ENCODE results near the gene LGI1. TPM values are rescaled to one million over a fixed set of nuclear protein-coding genes. Genes with fewer than 3 reads are reported as not detected.

Gene LGI1
- total RNA-seq (2014; rRNA removed; shearing (Covaris generic)) = not detected in 2 replicates

DNA sequence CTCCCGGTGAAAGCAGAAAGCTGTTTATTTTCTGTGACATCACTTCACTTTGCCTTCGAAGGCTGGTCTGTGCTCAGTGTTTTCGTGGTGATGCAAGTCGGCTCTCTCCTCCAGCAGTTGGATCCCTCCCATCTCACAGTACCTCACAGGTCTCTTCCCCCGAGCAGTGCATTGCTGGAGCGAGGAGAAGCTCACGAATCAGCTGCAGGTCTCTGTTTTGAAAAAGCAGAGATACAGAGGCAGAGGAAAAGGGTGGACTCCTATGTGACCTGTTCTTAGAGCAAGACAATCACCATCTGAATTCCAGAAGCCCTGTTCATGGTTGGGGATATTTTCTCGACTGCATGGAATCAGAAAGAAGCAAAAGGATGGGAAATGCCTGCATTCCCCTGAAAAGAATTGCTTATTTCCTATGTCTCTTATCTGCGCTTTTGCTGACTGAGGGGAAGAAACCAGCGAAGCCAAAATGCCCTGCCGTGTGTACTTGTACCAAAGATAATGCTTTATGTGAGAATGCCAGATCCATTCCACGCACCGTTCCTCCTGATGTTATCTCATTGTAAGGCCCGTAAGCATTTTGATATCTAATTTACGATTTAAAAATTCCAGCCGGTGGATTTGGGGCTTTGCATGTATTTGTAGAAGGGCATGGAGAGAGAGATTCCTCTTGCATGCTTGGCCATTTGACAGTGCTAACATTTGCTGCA, at the start of gene LGI1:
Gene LGI1 (plus strand): TSS at position 136 of the 707 bp plus-strand sequence. CDS start 209 bp downstream, at position 345.
- no peak for DNase-seq (ENCODE audit: low spot score)

DNA sequence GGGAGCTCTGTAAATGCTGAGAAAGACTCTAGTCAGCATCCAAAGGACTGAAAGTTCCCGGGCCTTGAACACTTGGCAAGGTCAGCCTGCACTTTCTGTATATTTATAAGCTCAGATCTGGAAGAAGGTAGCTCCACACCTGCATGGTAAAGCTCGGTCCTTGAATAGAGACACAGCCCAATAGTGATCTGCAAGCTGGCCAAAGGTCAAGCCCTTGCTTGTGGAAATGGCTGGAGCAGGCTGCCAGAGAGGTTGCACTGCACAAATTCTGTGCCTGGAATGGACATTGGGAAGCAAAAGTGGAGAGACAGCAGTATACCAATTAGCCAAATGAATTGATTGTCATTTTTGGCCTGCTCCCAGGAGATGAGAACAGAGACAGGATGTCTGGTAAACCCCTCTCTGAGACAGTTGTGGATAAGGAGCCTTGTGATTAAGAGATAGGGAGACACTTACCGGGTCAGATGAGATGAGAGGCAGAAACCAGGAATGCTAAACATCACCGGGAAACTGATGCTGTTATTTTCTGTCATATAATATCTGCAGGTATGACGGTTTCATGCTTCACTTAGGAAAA, 47.3 kb upstream of the LGI1 start:
- DNase-seq (ENCODE audit: low spot score) = no peak

DNA sequence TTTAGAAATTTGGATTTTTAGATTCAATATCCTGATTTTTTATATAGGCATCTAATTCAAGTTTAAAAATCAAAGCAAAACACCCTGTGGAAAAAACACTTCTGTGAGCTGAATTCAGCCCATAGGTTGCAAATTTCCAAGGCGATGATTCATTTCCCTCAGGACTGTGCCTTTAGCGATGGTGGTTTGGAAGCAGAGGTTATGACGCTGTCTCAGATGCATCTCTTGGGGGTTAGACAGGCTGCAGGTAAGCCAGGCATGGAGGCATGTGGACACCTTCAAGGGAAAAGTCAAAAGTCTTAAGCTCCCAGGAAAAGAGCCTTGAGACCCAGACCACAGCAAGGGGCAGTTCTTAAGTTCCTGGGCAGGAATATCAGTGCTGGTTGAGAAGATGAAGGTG, 45.8 kb upstream of the LGI1 start:
- peak; percentile 23 for DNase-seq (ENCODE audit: low spot score)

DNA sequence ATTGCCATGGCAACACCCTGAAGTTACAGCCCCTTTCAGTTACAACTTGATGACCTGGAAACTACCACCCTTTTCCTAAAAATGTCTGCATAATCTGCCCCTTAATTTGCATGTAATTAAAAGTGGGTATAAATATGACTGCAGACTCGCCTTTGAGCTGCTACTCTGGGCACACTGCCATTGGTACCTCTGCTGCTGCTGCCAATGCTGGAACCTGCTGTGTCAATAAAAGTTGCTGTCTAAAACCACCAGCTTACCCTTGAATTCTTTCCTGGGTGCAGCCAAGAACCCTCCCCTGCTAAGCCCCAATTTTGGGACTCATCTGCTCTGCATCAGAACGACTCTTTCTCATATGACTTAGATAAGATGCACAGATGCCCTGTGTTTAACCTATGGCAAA, 45.1 kb upstream of the LGI1 start:
- no peak for DNase-seq (ENCODE audit: low spot score)

DNA sequence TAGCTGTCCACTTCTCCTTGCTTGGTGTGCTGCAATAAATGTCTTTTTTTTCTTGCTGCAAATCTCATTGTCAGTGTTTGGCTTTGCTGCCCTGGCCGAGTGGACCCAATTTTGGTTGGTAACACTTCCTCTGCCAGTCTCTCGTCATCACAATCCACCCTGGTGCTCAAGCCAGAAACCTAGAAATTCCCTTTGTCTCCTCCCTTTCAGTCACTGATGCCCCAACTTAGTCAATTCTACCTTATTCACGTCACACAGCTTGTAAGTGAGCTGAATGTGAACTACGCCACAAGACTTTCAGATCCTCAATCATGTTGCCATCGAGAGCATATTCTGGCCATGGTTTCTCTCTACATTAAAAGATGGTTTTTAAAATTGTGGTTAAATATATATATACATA, 42.4 kb upstream of the LGI1 start:
- DNase-seq (ENCODE audit: low spot score) = no peak

DNA sequence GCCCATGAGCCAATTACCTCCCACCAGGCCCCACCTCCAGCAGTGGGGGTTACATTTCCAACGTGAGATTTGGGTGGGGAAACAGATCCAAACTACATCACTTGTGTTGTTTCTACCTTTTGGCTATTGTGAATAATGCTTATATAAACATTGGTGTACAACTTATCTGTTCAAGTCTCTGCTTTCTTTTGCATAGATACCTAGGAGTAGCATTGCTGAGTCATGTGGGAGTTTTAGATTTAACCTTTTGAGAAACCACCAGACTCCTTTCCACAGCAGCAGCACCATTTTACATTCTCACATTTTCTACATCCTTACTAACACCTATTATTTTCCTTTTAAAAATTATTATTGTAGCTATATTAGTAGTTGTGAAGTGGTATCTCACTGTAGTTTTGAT, 41.0 kb upstream of the LGI1 start:
- DNase-seq (ENCODE audit: low spot score) = no peak

DNA sequence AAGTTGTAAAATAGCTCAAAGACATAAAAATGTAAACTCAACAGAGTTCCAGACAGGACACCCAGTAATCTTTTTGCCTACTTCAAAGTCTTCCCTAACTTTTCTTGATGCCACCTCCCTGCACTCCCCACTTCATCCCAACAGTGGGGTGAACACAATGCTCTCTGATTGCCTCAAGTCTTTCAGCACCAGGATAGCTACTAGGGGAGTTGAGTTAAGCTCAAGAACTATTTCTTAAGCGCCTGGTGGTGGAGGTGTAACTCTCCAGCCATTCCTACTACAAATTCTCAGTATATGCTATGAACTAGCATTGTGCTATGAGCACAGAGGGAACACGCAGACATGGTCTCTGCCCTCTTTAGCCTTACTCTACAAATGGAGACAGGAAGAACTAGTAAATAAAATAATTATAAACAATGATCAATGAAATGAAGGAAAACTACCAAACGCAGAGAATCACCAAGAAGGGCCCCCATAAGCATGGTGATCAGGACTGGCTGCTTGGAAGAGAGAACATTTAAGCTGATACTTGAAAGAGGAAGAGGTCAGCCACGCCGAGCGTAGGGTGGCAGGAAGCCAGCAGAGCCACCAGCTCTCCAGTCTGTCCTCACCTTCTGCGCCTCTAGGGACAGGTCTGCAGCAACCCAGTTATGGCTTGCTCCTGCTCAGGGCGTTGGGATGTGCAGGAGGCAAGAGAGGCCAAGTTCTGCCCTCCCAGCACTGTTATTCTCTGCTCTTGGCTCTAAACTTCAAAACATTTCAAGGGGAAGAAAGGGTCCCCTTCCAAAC, 38.6 kb upstream of the LGI1 start:
- DNase-seq (ENCODE audit: low spot score) = no peak

DNA sequence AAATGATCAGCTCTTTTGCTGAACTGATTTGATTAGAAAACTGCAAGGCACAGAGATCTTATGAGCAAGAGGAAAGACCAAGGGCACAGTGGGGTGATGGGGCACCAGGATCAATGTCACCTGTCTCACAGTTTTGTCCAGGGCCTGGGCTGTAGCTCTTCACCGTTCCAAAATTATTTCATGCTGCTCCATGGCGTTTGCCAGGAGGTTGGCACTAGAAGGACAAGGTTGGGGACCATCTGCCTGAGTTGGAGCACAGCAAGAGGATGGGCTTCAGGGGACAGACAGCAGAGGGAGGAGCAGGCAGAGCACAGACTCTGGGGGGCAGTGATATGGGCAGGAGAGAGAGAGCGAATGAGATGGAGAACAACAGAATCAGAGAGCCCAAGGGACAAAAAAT, 37.8 kb upstream of the LGI1 start:
- DNase-seq (ENCODE audit: low spot score) = no peak

DNA sequence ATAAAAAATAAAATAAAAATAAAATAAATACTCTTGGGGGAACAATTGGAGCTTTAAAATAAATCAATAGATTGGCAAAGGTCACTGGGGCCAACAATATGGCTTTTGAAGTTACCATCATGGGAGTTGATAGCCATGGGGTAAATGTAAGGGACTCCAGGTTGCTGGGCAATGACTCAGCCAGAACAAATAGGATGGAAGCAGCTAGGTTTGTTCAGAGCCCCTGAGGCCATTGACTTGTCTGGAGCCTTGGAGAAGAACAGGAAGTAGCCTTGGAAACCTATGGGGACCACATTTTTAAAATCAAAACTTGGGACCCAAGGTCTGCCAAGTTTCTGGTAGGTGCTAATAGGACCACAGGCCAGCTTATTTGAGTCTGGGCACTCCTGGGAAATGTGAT, 35.2 kb upstream of the LGI1 start:
- no peak for DNase-seq (ENCODE audit: low spot score)

DNA sequence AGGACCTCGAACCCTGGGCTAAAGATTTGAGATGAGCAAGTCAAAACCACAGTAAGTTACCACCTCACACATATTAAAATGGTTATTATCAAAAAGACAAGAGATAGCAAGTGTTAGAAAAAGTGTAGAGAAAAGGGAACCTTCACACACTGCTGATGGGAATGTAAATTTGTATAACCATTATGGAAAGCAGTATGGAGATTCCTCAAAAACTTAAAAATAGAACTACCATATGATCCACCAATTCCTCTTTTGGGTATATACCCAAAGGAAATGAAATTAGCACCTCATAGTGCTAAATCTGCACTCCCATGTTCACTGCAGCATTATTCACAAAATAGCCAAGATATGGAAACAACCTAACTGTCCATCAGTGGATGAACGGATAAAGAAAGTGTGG, 34.6 kb upstream of the LGI1 start:
- DNase-seq (ENCODE audit: low spot score) = no peak

DNA sequence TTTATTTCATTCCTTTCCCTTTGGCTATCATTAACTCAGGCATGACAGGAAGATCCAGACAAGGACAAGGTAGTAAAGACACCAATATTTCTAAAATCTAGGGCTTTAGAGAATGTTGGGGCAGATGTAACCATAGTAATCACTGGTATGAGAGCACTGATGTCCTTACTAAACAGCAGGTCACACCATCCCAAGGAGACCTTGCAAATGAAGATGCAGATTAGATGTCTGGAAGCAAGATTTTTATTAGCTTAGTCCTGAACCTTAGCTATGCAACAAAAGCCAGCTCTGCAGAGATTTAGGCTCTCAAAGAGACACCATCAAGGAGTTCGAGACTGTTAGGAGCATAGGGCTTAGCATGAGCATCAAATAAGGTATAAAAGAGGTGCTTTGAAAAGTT, 31.7 kb upstream of the LGI1 start:
- no peak for DNase-seq (ENCODE audit: low spot score)

DNA sequence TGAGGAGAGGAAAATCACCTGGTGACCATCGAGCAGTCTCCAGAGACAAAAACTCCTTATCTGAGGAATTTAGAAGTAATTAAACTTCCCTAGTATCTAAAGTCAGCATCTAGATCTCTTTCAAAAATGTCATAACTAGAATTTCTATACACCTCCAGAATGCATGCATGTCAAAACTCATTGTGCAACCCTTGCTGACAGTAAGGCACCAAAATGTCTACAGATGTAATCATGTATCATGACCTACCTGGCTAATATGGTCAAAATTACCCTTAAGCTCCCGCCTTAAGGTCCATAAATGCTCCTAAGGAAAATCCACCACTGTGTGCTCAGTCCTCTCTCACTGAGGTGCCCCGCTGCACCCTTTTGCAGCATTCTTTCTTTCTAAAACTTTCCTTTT, 16.4 kb upstream of the LGI1 start:
- no peak for DNase-seq (ENCODE audit: low spot score)

DNA sequence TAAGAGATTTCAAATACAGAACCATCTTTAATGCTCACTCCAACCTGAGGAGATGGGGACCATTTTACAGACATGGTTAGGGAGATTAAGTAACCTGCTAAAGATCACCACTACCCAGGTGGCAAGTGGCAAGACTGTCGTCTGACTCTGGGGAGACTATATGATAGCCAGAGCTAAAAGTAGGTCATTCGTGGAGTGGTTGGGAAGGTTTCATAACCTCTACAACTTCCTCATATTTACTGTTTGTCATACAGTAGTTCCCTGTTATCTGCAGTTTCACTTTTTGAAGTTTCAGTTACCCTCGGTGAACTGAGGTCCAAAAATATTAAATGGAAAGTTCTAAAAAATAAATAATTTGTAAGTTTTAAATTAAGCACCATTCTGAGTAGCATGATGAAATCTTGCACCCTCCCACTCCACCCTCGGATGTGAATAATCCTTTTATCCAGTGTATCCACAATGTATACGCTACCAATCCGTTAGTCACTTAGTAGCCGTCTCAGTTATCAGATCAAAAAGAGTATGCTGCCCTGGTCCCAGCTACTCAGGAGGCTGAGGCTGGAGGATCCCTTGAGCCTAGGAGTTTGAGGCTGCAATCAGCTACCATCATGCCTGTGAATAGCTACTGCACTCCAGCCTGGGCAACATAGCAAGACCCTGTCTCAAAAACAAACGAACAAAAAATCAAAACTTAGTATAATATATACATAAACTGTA, 14.9 kb upstream of the LGI1 start:
- DNase-seq (ENCODE audit: low spot score) = no peak

DNA sequence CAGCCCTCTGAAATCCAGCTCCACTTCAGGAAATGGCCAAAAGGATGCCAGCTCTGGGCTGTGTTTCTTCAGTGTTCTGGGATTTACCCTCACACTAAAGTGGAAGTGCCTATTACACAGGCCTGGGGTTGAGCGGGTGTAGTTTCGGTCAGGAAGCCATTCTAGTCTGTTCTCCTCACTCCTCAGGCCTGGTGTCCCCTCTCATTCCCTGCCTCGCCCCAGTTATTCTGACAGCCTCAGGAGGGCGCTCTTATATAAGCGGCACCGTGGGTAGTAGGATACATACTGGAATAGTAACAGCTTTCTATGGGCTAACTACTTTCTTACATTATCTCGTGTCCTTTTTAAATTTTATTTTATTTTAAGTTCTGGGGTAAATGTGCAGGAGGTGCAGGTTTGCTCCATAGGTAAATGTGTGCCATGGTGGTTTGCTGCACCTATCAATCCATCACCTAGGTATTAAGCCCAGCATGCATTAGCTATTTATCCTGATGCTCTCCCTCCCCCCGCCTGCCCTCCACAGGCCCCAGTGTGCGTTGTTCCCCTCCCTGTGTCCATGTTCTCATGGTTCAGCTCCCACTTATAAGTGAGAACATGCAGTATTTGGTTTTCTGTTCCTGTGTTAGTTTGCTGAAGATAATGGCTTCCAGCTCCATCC, 12.2 kb upstream of the LGI1 start:
- peak; percentile 25 for DNase-seq (ENCODE audit: low spot score)

DNA sequence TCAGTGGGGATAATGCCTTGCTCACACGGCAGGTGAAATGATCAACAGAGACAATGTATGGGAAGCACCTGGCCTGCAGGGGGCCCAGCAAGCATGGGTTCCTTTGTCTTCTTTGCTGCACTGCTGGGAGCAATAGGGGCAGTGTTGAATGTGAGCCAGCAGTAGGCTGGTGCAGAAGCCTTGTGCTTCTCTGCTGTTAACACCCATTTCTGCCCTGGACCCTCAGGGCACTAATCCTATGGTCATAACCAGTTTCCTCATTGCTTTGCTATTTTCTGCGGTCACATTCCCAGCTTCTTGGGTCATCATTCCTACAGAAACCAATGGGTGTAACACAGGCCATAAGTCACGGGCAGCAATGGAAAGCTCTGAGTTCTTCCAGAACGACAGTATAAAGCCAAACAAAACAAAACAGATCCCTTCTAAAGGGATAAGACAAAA, 10.9 kb upstream of the LGI1 start:
- DNase-seq (ENCODE audit: low spot score) = peak; percentile 100

DNA sequence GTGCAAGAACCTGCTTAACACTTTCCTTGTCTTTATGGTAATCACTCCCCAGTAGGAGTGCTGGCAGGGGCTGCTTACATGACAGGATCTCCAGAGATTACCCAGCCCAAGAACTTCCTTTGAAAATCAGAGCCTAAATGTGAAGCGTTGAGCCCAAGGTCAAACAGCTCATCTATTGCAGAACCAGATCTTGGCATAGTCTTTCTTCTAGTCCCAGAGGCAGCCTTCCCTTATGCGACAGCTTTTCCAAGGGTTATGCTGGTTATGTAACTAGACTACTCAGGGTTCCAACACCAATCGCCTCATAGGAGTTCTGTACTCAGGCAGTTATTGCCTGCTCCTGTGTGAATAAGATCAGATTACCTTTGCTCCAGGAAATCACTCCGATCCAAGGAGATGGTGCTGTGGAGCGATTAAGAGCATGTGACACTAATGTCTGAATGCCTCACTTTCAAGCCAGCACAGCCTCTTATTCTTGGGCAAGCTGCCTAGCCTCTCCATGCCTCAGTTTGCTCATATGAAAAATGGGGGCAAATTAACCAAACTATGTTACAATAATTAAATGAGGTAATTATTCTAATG, 8.4 kb upstream of the LGI1 start:
- no peak for DNase-seq (ENCODE audit: low spot score)

DNA sequence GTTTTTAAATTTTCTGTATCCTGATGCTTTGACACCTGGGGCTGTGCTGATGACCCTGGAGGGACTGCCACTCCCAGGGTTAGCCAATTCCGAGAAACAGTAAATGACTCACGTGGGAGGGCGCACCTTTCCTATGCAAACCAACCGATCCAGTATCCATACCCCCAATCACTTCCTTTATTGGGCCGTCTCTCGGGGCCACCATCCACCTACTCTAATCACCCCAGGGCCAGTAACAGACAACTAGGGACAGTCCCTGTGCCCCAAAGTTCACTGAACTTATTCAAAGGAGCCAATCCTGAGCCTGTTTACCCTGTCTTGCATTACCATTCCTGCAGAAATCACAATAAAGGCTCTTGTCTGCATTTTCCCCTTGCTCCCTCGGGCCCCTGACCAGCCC, 6.6 kb upstream of the LGI1 start:
- no peak for DNase-seq (ENCODE audit: low spot score)

DNA sequence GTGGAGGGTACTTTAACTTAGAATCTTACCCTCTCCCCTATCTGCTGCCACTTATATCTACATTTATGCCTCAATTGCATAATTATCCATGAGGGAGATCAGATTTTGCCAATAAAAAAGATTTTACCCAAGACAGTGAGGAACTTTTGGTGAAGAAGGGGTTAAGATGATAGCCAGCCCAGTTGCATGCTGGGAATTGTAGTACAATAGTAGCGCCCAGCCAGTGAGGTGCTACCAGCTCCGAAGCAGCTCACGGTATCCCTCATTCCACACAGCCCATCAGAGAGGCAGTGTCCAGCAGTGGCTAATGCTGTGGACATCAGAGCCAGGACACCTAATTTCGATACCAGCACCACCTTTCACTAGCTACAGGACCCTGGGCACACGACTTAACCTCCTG, 5.9 kb upstream of the LGI1 start:
- peak; percentile 54 for DNase-seq (ENCODE audit: low spot score)

DNA sequence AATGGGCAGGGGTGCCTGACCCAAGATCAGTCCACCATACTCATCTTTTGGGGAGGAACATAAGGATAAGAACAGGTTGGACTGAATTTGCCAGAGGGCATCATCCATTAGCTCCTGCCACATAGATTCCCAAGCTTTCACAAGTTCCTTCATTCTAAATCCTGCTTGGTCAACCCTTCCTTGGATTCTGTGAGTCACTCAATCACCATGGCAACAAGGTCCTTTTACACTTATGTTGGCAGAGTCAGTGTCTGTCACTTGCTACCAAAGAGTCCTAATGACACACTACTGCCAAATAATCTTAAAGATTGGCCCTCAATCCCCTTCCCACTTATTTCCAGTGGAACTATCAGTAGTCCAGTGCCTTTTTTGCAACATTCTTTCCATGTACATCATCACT, 5.0 kb upstream of the LGI1 start:
- peak; percentile 79 for DNase-seq (ENCODE audit: low spot score)

DNA sequence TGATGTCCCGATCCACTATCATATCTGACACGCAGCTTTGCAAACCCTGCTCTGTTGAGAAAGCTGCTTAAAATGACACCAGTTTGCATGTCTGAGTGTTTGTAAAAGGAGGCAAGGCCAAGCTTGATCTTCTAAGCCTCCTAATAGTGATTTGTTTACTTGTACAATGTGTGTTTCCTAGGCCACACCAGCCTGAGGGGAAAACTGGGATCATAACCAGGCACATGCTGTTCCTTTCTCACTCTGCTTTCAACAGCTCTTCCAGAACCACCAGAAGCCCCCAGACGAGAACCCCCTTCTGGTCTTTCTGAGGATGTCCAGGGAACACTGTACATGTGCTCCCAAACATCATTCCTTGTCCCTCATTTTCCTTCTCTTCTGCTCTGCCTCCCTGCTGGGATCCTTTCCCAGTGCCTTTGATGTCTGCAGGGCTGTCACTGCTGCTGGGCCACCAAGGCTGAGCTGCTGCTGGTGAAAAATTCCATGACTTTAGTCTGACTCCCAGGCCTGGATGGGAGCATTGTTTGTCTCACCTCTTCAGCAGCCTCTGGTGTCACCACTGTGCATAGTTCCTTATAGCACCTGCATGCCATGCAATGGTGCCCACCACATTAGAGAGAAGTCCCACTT, 4.0 kb upstream of the LGI1 start:
- no peak for DNase-seq (ENCODE audit: low spot score)

DNA sequence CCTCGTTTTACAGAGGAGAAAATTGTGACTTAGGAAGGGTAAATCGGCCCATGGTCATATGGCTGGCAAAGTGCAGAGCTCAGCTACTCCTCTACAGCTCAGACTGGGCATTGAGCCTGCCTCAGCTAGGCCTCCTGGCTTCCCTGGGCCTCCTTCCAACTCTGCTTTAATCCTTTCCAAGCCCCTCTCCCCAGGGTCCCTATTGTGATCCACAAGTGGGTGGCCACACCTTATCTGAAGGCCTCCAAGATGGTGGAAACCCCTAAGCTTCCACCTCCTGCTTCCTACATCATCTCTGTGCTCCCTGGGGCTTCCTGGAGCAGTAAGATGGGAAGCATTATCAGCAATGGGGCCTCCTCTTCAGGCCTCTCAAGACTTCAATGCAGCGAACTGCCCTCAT, 3.0 kb upstream of the LGI1 start:
- no peak for DNase-seq (ENCODE audit: low spot score)

Measured in A172 (cell line).